Measurements from ENCODE around the gene ADK.
"Not testable (repeated sequence)": the region's sequence is repeated elsewhere in the genome, so short reads cannot be mapped to it uniquely, and the experiment has no call there.

The ADK gene

GRCh38 chr10:74539317-74539716 is 388.3 kb downstream of the ADK start:
- DNase-seq (ENCODE audit: low spot score) = no peak
- FAIRE-seq = no peak

DNA sequence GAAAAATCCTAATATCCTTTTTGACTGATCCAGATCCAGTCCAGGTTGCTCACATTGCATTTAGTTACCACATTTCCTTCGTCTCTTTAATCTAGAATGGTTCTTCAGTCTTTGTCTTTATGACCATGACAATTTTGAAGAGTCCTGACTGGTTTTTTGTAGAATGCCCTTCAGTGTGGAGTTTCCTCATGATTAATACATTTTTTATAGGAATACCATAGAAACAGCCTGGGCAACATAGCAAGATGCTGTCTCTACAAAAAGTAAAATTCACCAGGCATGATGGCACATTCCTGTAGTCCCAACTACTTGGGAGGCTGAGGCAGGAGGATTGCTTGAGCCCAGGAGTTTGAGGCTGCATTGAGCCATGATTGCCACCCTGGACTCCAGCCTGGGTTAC is 390.4 kb downstream of the ADK start:
- DNase-seq (ENCODE audit: low spot score) (no peak), FAIRE-seq (no peak)

- FAIRE-seq (no peak), DNase-seq (ENCODE audit: low spot score) (no peak)
Measured at GRCh38 chr10:74542077-74542476, 391.1 kb downstream of the ADK start.

DNA sequence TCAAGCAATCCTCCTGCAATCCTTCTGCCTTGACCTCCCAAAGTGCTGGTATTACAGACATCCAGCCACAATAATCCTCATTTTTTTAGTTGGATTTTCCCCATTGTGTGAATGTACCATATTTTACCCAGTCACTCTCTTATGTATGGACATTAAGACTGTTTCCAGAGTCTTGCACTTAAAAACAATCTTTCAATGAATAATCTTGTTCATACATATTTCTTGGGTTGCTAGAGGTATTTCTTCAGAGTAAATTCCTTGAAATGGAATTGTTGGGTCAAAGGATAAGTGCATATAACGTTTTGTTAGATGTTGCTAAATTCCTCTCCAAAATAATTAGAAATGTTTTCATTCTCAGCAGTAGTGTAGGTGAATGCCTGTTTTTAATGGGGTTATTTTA is 392.3 kb downstream of the ADK start:
- no peak for DNase-seq (ENCODE audit: low spot score)
- FAIRE-seq = no peak

GRCh38 chr10:74544106-74544505 is 393.1 kb downstream of the ADK start:
- DNase-seq (ENCODE audit: low spot score) = no peak
- FAIRE-seq = no peak

- DNase-seq (ENCODE audit: low spot score) (no peak), FAIRE-seq (no peak)
Measured at GRCh38 chr10:74548676-74549075, 397.7 kb downstream of the ADK start.

- no peak for FAIRE-seq
Measured at GRCh38 chr10:74556072-74556705, 405.2 kb downstream of the ADK start.

GRCh38 chr10:74557098-74557497 is 406.1 kb downstream of the ADK start:
- DNase-seq (ENCODE audit: low spot score) (no peak), FAIRE-seq (no peak)

More at GRCh38 chr10:74556072-74556705, 405.2 kb downstream of the ADK start:
- DNase-seq (ENCODE audit: low spot score) = no peak

- no peak for FAIRE-seq
- DNase-seq (ENCODE audit: low spot score) = no peak
Measured at GRCh38 chr10:74558403-74558802, 407.4 kb downstream of the ADK start.

- no peak for FAIRE-seq
Measured at GRCh38 chr10:74558897-74559296, 407.9 kb downstream of the ADK start.

GRCh38 chr10:74568896-74569295 is 417.9 kb downstream of the ADK start:
- DNase-seq (ENCODE audit: low spot score); FAIRE-seq: not testable (repeated sequence)

More at GRCh38 chr10:74558897-74559296, 407.9 kb downstream of the ADK start:
- peak; percentile 3 for DNase-seq (ENCODE audit: low spot score)

- not testable (repeated sequence) for DNase-seq (ENCODE audit: low spot score); FAIRE-seq
Measured at GRCh38 chr10:74573497-74573896, 422.5 kb downstream of the ADK start.

DNA sequence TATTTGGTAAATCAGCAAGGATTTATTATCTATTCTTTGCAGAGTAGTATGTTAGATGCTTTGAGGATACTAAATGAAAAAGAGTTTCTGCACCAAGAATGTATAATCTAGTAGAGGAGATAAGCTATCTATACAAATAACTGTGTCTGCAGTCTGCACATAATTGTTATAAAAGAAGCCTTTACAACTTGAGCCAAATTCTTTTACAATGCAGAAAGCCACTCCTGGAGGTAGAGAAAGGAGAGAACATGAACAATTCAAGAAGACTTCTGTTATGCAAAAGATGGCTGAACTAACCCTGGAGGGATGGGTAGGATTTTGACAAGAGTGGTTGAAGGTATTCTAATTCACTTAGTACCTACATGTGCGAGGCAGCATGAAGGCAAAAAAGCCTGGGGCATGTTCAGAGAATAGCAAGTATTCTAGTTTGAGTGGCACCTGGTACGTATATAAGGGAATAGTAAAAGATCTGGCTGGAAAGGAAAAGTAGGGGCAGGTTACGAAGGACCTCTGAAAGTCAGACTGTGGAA is 424.2 kb downstream of the ADK start:
- DNase-seq (ENCODE audit: low spot score) (no peak), FAIRE-seq (no peak)

- FAIRE-seq (no peak), DNase-seq (ENCODE audit: low spot score) (no peak)
Measured at GRCh38 chr10:74575912-74576311, 424.9 kb downstream of the ADK start.

GRCh38 chr10:74576586-74576985 is 425.6 kb downstream of the ADK start:
- DNase-seq (ENCODE audit: low spot score) = no peak
- FAIRE-seq = no peak

DNA sequence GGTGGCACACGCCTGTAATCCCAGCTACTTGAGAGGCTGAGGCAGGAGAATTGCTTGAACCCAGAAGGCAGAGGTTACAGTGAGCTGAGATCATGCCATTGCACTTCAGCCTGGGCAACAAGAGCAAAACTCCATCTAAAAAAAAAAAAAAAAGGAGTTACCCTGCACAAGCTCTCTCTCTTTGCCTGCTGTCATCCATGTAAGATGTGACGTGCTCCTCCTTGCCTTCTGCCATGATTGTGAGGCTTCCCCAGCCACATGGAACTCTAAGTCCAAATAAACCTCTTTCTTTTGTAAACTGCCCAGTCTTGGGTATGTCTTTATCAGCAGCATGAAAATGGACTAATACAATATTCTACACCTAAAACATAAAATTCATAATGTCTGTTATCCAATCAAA is 429.4 kb downstream of the ADK start:
- not testable (repeated sequence) for DNase-seq (ENCODE audit: low spot score); FAIRE-seq

- FAIRE-seq (no peak), DNase-seq (ENCODE audit: low spot score) (no peak)
Measured at GRCh38 chr10:74582566-74582965, 431.5 kb downstream of the ADK start.

DNA sequence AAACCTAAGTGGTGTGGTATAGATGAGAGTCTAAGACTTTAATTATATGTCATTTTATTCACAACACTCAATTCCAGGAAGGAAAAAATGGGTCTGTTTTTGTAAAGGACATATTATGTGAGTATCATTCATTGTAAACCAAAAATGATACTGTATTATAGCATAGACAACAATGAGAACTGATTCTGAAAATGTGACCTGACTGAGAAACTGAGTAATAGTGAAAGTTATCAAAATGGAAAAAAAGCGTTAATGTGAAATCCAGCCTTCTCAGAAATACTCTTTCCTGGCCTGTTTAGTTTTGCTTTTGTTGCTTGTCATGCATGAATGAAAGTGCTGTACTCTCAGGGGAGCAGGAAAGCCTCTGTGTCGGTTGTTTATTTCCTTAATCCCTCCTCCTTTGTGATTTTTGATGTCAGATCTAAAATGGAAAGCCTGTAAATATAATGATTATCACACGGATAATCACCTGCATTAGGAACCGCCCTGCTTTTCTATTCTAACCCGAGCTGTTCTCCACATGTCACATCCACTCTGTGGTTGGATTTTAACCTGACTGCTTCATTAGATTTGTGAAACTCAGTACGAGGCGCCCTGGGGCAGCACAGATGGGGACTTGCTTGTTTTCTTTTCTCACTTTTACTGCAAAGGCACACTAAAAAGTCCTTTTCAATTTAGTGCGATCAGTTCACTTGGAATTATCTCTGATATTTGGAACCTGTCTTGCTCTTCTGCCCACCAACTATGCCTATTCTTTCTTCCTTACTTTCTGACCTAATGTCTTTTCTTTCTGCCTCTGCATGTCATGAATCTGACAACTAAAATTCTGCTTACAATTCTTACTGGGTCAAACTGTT is 434.4 kb downstream of the ADK start:
- no peak for DNase-seq (ENCODE audit: low spot score)
- no peak for FAIRE-seq

DNA sequence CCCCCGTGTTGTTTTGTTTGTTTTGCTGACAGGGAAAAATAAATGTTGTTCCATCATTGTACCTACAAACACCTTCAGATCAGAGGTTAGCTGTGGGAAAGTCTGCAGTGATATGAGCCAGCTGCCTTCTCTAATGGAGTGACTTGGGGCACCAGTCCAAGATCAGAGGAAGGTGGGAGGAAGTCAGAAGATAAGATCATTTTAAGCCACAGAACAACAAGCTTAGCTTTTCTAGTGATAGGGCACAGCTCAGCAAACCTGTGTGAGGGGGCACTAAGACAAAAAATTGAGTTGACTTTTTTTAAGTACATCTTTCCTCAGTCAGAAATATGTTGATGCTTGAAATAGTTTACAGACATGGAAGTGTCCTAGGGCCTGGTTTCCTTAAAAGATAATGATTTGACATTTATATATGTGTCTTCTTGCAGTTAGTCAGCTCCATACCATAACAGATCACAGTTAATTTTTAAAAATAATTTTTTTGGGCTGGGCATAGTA is 435.1 kb downstream of the ADK start:
- DNase-seq (ENCODE audit: low spot score) (no peak), FAIRE-seq (no peak)

DNA sequence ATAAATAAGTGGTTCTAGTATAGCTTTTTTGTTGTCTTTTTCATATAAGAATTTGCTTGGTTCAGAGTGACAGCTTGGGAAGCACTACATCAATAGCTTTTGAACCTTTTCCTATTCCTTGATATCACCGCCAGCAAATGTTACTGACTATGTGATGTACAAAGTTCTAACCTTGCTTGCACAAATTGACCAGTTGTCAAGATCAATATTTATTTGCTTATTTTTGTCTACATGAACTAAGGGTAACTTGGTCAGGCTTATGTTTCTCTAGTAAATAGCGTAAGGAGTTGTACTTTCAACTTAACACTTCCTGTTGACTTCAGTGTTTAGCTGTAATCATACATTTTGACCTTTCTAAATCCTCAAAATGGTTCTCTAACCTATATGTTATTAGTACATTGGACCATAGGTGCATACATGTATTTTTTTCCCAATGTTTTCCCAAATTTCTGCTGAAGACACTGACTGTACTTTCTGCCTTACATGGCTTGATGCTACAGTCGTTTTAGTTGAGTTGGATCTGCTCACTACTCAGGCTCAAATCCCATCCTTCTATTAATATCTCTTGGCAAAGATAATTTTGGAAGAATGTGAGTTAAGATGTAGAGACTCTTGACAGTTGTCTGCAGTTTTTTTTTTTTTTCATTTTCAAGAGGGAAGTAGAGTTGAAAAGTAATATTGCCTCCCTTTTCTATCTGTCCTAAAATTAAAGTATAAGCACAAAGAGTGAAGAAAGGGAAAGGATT is 436.3 kb downstream of the ADK start:
- no peak for FAIRE-seq

DNA sequence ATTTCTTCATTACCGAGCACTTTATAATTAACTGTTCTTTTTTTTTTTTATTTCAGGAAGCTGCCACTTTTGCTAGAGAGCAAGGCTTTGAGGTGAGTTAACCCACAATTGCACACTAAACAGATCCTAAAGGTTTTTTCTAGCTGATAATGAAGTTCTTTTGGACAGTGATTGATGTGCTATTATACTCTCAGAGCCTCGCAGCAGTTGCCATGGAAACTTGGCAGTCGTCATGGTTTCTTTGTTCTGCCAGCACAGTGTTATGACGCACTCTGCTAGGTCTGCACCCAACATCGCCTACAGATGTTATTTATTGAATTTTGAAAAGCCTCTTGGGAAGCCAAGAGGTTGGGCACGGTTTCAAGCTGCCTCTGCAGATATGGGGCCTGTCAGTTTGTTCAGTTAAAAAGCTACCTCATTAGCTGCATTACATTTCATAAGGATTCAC is 438.2 kb downstream of the ADK start:
- peak; percentile 84 for DNase-seq (ENCODE audit: low spot score)
- FAIRE-seq = no peak

More for the DNA sequence above, 436.3 kb downstream of the ADK start:
- no peak for DNase-seq (ENCODE audit: low spot score)
